GM21737 (cell line): ENCODE results near the gene SPRR2D.
"Not testable (repeated sequence)": the region's sequence is repeated elsewhere in the genome, so short reads cannot be mapped to it uniquely, and the experiment has no call there.

ENCODE experiments used
- ATAC-seq: cut with Tn5 transposase; IDR thresholded peaks from one replicate; pipeline ENCODE4 v1.9.1; 2021; ENCODE audit warnings: mild to moderate bottlenecking, moderate library complexity; ENCODE audit not compliant: unreplicated experiment

Gene SPRR2D

DNA sequence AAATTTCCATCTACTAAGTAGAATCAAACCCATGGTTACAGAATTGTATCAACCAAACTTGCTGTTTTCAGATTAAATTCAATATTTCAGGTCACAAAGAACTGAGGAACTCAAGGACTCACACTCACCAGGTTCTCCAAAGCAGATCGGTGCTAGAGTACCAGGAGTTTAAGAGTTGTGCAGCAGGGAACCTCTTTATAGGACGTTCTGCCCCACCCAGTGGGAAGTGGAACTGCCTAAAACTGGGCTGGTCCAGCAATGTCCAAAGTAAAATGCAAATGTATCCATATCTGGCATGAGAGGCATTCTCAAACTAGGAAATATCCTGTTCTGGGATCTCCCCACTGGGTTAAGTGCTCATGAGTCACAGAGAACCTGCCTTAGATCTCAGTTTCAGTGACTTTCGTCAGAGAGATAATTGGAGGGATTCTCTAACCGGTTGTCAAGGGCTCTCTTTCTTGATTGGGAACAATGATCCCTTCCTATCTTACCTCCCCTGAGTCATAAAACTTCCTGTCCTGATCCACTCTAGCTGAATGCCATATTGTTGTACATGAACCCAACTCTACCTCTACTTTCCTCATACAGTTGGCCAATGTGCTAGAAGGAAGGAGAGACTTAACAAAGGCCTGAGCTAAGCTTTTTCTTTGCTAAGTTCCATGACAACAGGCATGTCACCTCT, at the start of gene SPRR2D:
TSS of gene SPRR2D (minus strand) at position 171 of the 682 bp plus-strand sequence. CDS start 774 bp downstream, outside the sequence.
- ATAC-seq: no peak

DNA sequence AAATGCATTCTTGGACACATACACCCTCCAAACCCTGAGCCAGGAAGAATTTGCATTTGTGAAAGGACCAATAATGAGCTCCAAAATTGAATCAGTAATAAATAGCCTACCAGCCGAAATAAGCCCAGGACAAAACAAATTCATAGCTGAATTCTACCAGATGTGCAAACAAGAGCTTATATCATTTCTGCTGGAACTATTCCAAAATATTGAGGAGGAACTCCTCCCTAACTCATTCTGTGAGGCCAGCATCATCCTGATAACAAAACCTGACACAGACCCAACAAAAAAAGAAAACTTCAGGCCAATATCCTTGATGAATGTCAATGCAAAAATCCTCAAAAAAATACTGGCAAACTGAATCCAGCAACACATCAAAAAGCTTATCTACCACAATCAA, 46.7 kb upstream of the SPRR2D start:
- no peak for ATAC-seq

GRCh38 chr1:153081736-153082135, 40.8 kb upstream of the SPRR2D start:
- ATAC-seq: no peak

DNA sequence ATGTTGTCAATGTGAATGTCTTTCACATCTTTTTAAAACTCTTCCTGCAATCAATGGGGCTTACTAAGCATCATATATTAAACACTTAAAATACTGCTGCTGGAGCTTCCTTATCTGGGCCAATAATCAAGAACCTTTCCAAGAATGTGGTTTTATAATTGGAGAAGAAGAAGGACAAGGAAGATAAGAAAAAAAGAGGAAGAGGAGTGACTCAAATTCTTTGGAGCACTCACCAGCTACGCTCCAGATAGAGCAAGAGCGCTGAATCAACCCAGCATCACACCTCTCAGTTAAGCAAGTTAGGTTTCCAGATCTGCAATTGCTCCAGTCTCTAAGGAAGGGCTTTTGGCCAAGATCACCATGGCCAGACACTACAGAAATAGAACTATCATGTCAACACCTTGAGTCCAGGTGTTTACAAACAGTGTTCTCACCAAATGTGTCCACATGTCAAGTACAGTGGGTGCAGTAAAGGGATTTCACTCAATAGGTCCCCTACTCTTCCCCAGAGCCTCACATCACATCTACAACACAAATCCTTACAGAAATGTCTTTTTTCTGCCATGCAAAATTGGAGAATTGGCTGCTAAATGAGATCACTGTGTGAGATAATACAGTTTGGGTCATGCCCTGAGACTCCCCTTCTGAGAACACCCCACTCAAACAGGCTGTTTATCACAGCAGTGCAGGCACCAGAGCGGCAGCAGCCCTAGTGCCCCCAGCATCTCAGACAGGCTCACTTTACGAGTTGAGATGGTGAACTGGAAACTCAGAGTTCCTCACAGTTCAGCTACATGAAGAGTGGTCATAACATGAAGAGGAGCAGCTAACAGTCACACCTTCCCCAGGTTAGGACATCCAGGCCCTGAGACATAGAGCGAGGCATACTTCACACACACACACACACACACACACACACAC, 32.1 kb upstream of the SPRR2D start:
- ATAC-seq: no peak

GRCh38 chr1:153071511-153071910, 30.6 kb upstream of the SPRR2D start, which contains the start of gene SPRR2B:
TSS of gene SPRR2B (minus strand) at chr1:153071611. CDS start at chr1:153070839, 772 bp downstream.
- no peak for ATAC-seq

GRCh38 chr1:153070243-153070642, 29.3 kb upstream of the SPRR2D start:
- ATAC-seq: no peak

GRCh38 chr1:153058826-153059784, 18.2 kb upstream of the SPRR2D start:
- no peak for ATAC-seq

- no peak for ATAC-seq
These were observed 17.2 kb upstream of the SPRR2D start for GRCh38 chr1:153058154-153058553.

DNA sequence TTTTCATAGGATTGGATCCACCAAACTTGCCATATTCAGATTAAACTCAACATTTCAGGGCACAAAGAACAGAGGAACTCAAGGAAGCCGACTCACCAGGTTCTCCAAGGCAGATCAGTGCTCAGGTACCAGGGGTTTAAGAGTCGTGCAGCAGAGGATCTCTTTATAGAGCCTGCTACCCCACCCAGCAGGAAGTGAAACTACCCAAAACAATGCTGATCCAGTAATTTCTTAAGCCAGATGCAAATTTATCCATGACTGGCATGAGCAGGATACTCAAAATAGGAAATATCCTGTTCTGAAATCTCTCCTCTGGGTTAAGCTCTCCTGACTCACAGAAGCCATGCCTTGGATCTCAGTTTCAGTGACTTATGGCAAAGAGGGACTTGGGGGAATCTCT, 16.5 kb upstream of the SPRR2D start, which contains the start of gene SPRR2A:
TSS of gene SPRR2A (minus strand) at position 138 of the 400 bp plus-strand sequence. CDS start 777 bp downstream, outside the sequence.
- ATAC-seq: no peak

DNA sequence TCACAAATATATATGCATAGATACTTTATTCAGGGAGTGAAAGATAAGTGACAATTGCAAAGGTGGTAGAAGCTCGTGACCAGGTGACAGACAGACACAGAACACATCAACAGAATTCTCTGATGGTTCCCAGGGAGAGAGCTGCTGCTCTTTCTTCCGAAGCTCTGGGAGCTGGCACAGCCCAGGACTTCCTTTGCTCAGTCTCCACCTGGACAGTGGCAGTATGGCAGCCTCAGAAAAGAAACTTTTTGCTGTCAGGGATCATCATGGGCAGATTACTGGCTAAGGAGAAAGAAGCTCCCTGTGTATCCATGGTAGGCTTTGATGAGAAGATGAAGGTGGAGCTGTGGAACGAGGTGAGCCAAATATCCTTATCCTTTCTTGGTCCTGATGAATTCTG, 15.2 kb upstream of the SPRR2D start:
- not testable (repeated sequence) for ATAC-seq

DNA sequence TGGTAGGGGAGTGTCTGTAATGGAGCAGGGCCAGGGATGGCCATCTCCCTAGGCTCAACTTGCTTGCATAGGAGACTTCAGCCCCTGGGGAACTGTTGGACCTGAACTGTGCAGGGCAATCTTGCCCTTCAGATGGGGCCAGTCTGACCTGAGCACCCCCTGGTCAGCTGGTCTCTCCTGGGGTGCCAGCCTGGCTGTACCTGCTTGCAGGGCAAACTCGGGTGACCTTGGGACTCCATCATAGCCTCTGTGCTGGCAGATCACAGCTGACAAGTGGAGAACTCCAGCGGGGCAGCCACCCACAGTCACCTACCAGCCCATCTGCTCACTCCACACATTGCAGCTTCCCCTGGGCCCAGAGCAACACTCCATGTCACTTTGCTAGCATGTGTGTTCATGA, 8.3 kb upstream of the SPRR2D start:
- ATAC-seq: no peak

GRCh38 chr1:153035211-153035610, 5.7 kb downstream of the SPRR2D start:
- no peak for ATAC-seq

- no peak for ATAC-seq
These were observed 8.1 kb downstream of the SPRR2D start for GRCh38 chr1:153032677-153033308.

- ATAC-seq: no peak
These were observed 8.8 kb downstream of the SPRR2D start for GRCh38 chr1:153032073-153032472.

GRCh38 chr1:153030895-153031294, 10.0 kb downstream of the SPRR2D start, which contains the start of gene SPRR1B:
TSS of gene SPRR1B (plus strand) at chr1:153031203. CDS start at chr1:153032346, 1,143 bp downstream.
- no peak for ATAC-seq

- no peak for ATAC-seq
These were observed 12.2 kb downstream of the SPRR2D start for GRCh38 chr1:153028766-153029165.

DNA sequence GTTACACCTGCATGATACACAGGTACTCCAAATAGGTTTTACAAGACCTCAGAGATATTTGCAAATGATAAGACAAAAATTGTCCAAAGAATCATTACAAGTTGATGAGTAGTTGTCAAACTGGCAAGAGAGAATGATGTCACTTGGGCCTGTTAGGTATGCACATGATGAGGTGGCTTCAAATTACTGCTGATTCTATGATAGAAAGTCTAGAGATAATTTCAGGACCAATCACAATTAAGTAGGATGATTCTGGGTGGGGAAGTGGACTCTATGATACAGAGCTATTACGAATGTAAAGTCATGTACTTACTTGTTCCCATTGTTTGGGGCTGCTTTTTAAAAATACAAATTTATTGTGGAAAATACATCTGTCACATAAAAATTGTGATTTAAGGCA, 15.1 kb downstream of the SPRR2D start:
- ATAC-seq: no peak

DNA sequence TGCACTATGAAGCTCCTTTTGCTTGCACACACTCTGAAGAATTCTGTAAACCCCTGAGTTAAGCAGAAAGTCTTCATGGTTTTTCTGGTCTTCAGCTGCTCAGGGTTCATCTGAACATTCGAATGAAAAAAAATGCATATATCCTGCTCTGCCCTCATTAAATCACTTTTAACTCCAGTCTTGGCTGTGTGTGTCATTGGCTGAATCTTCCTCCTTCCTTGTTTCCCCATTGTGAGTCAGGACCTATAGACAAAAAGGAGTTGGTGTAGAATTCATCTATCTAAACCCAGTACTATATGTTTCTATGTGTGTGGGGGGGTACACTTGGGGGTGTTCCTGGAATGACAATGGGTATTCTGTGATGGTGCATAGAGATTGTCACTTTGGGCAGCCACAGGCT, 16.5 kb downstream of the SPRR2D start:
- ATAC-seq: no peak

DNA sequence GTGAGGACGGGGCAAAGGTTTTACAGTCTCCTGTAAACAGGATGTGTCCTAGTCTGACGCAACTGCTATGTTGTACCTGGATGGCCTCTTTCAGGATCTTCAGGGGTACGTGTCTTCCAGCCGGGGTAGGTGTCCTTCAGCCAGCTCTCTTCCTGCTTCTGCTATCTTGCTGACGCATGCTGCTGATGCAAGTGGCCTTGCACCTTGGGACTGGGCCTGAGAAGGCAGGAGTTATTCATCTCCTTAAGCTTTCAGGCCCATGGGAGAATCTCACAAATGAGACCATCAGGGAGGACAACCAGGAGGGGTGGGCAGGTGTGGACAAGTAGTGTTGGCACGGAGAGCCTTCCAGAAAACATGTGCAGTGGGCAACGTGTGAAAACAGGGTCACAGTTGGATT, 17.8 kb downstream of the SPRR2D start:
- ATAC-seq: no peak

- ATAC-seq: not testable (repeated sequence)
These were observed 18.6 kb downstream of the SPRR2D start for GRCh38 chr1:153022340-153022739.
